KOPT-K1 (cell line): ENCODE data around the gene BOC.

ENCODE experiments used
- H3K27ac ChIP-seq: fragments of 200-600 bp; sonication (generic); 2 replicates; pipeline ENCODE4 v1.5.1; 2016; ENCODE audit warnings: antibody characterized with exemption, mild to moderate bottlenecking, low read depth, low read length; ENCODE audit not compliant: poor library complexity, severe bottlenecking
- H3K36me3 ChIP-seq: fragments of 200-600 bp; sonication (generic); 2 replicates; pipeline ENCODE4 v1.5.1; 2017; ENCODE audit warnings: antibody characterized with exemption, mild to moderate bottlenecking, low read length, moderate library complexity; ENCODE audit not compliant: insufficient read depth
- H3K9me3 ChIP-seq: fragments of 200-600 bp; sonication (generic); 2 replicates; pipeline ENCODE4 v1.5.1; 2017; ENCODE audit warnings: antibody characterized with exemption, low read length, mild to moderate bottlenecking; ENCODE audit not compliant: insufficient read depth, poor library complexity, severe bottlenecking

The BOC gene

DNA sequence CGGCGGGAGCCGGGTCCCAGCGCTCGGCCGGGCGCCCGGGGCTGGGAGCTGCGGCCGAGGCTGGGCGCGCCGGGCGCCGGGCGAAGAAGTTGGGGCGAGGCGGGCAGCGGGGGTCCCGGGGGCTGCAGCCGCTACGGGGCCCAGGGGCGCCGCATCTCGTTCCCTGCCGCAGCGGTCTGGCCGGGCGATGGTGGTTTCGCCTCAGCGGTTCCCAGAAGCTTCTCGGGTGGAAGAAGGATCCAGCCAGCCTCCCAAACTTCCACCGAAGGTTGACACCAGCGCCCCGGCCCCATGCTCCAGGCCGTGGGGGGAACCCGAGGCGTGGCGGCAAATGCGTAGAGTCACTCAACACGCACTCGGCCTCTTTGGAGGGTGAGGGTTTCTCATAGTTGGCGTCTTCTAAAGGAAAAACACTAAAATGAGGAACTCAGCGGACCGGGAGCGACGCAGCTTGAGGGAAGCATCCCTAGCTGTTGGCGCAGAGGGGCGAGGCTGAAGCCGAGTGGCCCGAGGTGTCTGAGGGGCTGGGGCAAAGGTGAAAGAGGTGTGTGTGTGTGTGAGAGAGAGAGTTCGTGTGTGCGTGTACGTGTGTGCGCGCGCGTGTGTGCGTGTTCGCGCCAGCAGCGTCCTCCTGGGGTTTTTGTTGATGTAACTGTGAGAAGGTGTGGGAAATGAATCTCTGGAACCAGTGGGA is 940 bp downstream of the BOC start:
- H3K9me3 ChIP-seq = no peaks in the 10 kb centered on the region
- no peaks in the 10 kb centered on the region for H3K36me3 ChIP-seq
- H3K27ac ChIP-seq = no peak overlapping the region

DNA sequence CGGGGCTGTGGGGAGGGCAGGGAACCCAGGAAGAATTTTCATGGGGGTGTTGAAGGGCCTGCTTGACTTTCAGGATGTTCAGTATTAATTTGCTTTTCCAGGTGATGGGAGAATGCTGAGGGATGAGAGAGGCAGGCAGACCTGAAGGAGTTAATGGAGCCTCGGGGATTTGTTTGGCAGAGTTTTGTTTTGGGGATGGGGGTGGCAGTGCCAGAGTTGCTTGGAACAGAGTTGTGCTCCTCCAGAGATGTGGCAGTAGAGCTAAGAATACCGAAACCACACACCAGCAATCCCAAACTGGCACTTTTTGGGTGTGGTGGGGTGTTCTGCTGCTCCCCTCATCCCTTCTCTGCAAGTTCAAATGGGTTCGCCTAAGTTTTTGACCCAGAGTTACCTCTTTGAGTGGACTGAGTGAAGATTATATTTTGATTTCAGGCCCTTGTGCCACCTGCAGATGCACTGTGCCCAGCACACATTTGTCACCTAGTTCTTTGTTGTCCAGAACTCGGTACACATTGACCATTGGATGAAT is 1.6 kb downstream of the BOC start:
- Histone ChIP-seq H3K36me3 (no peaks in the 10 kb centered on the region), H3K27ac (no peak overlapping the region), H3K9me3 (no peaks in the 10 kb centered on the region)

DNA sequence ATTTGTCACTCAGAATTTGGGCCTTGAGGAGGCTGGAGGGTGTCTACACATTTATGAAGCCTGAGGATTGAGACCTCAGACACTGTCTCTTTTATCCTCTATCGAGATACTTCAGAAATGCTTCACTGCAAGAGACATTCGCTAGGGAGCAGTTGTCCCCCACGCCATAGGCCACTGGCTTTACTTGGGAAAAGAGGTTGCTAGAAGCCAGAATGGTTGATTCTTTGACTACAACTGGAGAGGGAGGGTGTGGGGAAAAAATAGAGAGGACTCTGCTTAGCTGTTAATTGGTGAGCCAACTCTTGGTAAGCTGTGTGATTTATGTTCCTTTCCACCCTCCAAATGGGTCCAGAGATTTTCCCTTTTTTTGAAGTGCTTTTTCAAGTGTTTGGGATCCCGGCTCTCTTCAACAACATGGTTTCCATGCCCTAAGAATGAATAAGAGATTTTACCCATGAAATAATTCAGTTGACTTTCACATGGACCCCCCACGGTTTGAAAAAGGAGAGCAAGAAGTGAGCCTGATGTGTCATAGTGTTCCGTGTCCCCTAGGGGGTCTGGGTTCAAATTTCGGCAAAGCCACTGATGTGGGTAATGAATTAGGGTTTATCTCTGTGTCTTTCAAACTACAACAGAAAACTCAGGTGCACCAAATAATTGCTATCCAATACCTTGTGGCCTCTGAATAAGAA is 2.7 kb downstream of the BOC start:
- no peaks in the 10 kb centered on the region for H3K9me3 ChIP-seq
- no peak overlapping the region for H3K27ac ChIP-seq

DNA sequence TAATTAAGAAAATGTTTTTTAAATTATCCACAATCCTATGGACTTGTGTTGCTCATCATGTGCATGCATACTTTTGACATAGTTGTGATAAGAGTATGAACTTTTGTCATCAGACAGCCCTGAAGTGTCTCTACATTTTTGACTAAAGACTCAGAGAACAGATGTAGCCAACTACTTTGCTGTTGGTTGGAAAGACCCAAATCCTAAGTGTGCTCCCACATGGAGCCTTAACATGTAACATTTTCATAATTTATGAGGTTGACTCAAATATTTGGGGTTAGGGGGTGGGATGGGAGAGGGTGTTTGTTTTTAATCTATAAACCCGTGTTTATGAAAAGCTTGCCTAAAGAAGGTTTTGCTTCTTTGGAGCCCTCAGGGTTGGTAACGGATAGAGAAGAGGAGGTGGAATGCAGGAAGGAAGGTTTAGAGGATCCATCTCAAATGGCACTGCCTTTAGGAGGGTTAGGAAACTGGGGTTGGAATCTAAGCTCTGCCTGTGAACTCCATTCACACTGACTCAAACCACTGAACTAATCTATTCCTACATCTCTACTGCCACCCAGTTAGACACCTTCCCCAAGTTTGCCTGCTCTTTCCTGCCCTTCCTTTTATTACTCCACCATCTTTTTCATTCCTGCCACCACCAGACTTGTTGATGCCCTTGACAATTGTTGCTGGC is 3.7 kb downstream of the BOC start:
- H3K27ac ChIP-seq = no peak overlapping the region
- no peaks in the 10 kb centered on the region for H3K9me3 ChIP-seq
- no peaks in the 10 kb centered on the region for H3K36me3 ChIP-seq

More for the DNA sequence above, 2.7 kb downstream of the BOC start:
- no peaks in the 10 kb centered on the region for H3K36me3 ChIP-seq

DNA sequence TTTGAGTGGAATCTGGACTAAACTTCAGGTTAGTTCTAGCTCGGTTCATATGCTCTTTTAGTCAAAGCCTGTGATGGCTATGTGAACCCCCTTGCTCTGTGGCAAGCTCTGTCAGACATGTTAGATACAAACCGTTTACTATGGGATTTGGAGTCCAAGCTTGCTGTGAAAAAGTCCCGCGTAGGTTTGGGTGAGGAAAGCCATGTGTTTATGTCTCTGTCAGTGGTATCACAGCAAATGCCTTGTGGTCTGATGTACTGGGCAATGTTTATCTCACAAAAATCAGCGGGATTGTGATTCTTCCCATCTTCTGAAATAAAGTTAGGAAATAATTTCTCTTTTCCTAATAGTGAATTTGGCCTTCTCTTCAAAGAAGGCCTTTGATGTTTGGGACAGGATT is 5.0 kb downstream of the BOC start:
- no peaks in the 10 kb centered on the region for H3K9me3 ChIP-seq
- no peak overlapping the region for H3K27ac ChIP-seq
- H3K36me3 ChIP-seq = no peaks in the 10 kb centered on the region

DNA sequence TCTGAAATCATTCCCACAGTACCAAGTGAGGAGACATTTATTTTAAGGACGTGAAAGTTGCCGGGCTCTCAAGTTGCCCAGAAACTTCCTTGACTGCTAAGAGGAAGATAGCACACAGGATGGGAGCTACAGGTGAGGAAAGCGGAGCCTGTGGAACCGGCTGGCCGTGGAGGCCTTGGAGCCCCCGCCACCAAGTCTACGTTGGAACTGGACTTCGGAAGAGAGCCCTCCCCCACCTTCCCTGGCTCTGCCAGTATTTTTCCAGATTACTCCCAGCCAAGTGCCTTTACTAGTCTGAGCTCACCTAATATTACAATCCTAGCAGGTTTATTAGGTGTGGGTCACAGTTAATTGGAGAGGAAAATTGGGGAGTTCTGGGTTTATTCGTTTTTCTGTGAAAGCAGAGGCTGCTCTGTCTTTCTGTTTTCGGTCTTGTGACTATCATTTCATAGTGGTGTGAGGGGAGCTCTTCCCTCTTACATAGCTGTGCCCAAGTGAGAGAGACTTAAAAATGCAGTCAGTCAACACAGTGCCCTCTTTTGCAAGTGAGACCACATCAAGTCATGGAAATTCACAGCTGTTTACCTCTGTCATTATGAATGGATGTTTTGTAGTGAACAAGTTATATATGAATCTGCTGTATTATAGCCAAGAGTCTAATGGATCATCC is 6.8 kb downstream of the BOC start:
- Histone ChIP-seq H3K9me3 (no peaks in the 10 kb centered on the region), H3K27ac (no peak overlapping the region), H3K36me3 (no peaks in the 10 kb centered on the region)

DNA sequence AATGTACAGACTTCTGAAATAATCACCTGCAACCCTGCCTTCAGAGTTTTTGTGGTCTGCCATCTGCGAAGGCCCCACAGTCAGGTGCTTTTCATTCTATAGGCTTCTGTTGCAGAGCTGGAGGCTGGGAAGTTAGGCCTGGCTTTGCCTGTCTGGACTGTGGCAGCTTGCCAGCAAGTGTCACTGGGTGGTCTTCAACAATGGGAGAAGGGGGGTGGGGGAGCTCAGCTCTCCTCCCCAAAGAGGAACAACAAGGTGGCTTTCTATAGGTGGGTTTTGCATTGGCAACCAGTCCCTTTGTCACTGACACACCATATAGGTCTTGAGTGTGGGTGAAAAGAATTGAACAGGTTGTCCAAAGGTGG is 7.3 kb downstream of the BOC start:
- Histone ChIP-seq H3K9me3 (no peaks in the 10 kb centered on the region), H3K36me3 (no peaks in the 10 kb centered on the region), H3K27ac (no peak overlapping the region)

DNA sequence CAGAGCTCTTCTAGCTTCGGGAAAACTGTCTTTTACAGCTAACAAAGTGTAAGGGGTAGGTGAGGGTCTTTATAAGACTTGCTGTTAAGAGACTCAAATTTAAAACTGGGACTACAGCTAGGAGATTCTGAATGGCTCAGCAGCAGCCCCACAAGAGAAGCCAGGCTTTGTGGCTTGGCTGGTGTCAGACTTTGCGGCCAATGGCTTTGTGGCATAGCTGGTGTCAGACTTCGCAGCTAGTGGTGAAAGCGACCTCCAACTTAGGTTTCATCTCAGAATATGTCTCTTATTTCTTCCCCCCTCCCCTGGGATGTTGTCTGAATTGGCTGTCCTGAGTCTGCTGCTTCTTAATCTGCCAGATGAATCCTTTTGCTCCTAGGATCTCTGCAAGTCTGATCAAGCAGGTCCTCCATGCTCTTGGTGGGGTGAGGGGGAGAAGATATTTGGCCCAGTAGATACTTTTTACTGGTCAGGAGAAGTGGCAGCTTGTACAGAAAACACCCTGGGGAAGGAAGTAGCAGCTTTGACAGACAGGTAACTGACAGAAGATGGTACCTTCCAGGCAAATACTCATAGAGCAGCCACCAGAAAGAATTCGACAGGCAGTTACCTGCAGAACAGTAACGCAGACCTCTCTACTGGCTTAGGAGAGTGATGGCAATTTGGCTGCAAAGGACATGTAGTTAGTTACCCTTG is 8.4 kb downstream of the BOC start:
- Histone ChIP-seq H3K27ac (no peak overlapping the region), H3K36me3 (no peaks in the 10 kb centered on the region), H3K9me3 (no peaks in the 10 kb centered on the region)

DNA sequence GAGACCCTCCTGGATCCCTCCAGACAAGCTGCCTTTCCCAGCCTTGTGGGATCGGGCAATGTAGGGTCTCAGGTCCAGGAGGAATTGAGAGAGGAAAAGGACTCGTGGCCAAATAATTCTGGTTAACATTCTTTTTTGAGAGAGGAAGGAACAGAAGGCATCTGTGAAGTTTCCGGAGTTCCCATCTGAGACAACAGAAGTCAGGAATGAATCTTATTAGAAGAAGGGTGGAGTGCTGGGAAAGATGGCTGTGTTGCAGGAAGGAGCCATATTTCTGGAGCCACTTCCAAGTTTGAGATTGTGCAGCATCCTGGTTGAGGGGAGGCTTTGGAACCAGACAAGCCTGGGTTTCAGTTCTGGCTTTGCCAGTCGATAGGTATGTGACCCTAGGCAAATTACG is 9.4 kb downstream of the BOC start:
- Histone ChIP-seq H3K9me3 (no peaks in the 10 kb centered on the region), H3K36me3 (no peaks in the 10 kb centered on the region), H3K27ac (no peak overlapping the region)

DNA sequence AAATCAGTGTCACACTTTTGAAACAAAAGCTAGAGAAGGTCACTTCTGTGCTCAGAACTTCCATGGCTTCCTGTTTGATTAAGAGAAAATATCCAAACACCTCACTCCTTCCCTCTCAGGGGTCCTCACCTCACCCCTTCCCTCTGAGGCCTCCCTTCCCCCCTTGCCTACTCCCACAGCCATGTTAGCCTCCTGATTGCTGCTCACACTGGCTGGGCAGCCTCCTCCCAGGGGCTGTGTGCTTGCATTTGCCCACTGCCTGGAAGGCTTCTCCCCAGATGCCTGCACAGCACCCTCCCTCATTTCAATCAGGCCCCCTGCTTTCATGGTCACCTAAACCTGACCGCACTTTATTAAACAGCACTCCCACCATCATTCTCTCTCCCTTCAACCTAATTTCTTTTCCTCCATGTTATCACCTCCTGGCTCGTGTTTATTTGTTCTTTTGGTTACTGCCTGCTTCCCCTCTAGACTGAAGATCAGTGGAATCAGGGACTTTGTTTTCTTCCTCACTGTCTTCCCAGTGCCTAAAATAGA is 10.4 kb downstream of the BOC start:
- Histone ChIP-seq H3K9me3 (no peaks in the 10 kb centered on the region), H3K36me3 (no peaks in the 10 kb centered on the region), H3K27ac (no peak overlapping the region)

DNA sequence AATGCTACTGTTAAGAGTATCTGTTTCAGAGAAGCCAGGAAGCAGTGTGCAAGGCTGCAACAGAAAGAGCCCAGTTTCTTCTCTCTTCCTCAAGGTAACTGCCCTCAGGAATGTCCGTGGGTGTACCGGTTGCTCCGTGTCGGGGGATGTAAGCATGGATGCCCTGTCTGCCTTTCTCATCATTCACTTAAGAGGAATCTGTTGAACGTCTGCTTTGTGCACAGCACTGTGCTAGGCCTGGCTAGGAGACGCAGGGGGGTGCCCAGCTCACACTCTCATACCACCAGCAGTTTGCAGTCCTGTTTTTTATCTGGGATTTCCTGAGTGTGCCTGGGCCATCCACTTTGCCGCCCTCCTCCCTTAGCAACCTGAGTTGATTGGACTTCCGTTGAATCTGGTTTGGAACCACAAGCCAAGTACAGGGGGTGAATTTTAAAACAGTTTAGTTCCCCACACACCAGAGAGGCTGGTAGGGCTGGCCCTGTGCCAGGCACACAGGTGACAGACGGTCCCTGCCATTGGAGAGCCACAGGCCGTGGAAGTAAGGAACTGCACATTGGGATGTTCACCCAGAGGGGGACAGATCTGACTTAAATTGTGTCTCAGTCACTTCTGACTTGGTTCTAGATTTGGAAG is 11.2 kb downstream of the BOC start:
- Histone ChIP-seq H3K27ac (no peak overlapping the region), H3K36me3 (no peaks in the 10 kb centered on the region), H3K9me3 (no peaks in the 10 kb centered on the region)

DNA sequence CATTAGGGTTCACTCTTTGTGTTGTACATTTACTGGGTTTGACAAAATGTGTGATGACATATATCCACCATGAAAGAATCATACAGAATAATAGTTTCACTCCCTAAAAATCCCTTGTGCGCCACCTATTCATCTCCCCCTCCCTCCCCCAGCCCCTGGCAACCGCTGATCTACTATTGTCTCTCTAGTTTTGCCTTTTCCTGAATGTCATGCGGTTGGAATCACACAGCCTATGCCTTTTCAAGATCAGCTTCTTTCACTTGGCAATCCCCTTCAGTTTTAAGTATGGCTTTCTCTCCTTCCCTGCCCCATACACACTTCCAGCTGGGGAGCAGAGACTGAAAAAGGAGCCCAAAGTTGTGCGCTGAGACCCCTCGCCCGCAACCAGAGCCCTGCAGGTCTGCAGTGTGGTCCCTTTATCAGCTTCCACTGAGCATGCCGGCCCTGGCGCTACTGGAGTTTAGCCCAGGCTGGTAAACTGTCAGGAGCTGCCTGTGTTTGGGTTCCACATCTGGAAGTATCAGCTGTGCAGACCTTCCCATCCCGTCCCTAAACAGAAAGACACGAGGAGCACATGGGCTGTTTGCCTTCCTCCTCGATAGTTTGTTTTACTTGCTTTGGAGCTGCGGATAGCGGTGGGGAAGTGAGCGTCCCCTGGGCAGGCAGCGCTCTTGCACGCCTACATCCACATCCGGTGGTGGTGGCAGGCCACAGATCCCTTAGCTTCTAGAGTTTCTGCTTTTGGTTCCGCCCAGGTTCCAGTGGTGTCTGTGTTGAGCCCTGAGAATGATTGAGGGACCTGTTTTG is 12.3 kb downstream of the BOC start:
- Histone ChIP-seq H3K27ac (no peak overlapping the region), H3K9me3 (no peaks in the 10 kb centered on the region), H3K36me3 (no peaks in the 10 kb centered on the region)

DNA sequence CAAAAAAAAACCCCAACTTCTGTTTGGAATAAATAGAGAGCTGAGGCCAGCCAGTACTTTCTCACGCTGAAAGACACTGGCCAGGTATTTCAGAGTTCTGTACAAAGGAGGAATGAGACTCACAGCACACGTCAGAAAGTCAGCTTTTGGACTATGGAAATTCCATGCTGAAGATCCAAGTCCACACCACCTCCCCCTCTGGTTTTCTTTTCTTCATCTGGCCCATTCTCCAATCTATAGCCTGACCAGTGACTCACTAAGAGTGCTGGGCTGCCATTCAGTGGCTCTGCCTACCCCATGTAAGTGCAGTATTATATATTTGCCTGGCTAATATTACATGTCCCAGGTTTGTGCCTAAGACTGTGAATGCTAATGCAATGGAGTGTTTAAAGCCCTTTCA is 13.9 kb downstream of the BOC start:
- Histone ChIP-seq H3K9me3 (no peaks in the 10 kb centered on the region), H3K36me3 (no peaks in the 10 kb centered on the region), H3K27ac (no peak overlapping the region)
